HG02623 (cell line): ENCODE measurements around the gene PPTC7.

ENCODE experiments used
- ATAC-seq: cut with Tn5 transposase; IDR thresholded peaks from one replicate; pipeline ENCODE4 v1.9.1; 2021; ENCODE audit warnings: moderate library complexity; ENCODE audit not compliant: unreplicated experiment

PPTC7 gene

GRCh38 chr12:110498984-110499706 lies 84.0 kb downstream of the PPTC7 start:
- no peak for ATAC-seq
